Endothelial cell (in vitro differentiated cells): Measurements from ENCODE around the gene TSKS. TPM values are rescaled to one million over a fixed set of nuclear protein-coding genes. Genes with fewer than 3 reads are reported as not detected.

Experiments
- DNase-seq: peaks from one replicate; pipeline ENCODE4 v3.0.0; 2021; ENCODE audit warnings: low spot score
- H3K27ac Mint-ChIP-seq: one replicate; pipeline ENCODE4 v1.8.0; 2021; ENCODE audit warnings: mixed read lengths, inconsistent platforms; ENCODE audit not compliant: unreplicated experiment
- H3K27me3 Mint-ChIP-seq: one replicate; pipeline ENCODE4 v1.8.0; 2021; ENCODE audit warnings: mild to moderate bottlenecking, moderate library complexity, mixed read lengths, inconsistent platforms; ENCODE audit not compliant: unreplicated experiment
- H3K36me3 Mint-ChIP-seq: one replicate; pipeline ENCODE4 v1.8.0; 2021; ENCODE audit warnings: mild to moderate bottlenecking, low read depth, mixed read lengths, inconsistent platforms; ENCODE audit not compliant: unreplicated experiment
- H3K4me1 Mint-ChIP-seq: one replicate; pipeline ENCODE4 v1.8.0; 2021; ENCODE audit warnings: mild to moderate bottlenecking, mixed read lengths, inconsistent platforms; ENCODE audit not compliant: unreplicated experiment
- H3K4me3 Mint-ChIP-seq: one replicate; pipeline ENCODE4 v1.8.0; 2021; ENCODE audit warnings: mild to moderate bottlenecking, mixed read lengths, inconsistent platforms; ENCODE audit not compliant: unreplicated experiment
- H3K9me3 Mint-ChIP-seq: one replicate; pipeline ENCODE4 v1.8.0; 2021; ENCODE audit warnings: mixed read lengths, inconsistent platforms; ENCODE audit not compliant: unreplicated experiment
- total RNA-seq: library from RNA; stranded (reverse); fragmentation: NEBNext Ultra II Directional; extraction: Animal tissue kit (Norgen Biotek cat#: 25700); gene quantifications from one replicate; pipeline ENCODE4 v1.2.1, GENCODE V29; 2021; ENCODE audit not compliant: unreplicated experiment
- TF ChIP-seq, protein P1 (sequence below): fragments of 200-600 bp; sonication (generic); IDR thresholded peaks from one replicate; pipeline ENCODE4 v1.5.0; 2021; ENCODE audit warnings: antibody characterized with exemption; ENCODE audit not compliant: unreplicated experiment

TSKS gene
- total RNA-seq, 1 donor from 2014 or later = not detected

DNA sequence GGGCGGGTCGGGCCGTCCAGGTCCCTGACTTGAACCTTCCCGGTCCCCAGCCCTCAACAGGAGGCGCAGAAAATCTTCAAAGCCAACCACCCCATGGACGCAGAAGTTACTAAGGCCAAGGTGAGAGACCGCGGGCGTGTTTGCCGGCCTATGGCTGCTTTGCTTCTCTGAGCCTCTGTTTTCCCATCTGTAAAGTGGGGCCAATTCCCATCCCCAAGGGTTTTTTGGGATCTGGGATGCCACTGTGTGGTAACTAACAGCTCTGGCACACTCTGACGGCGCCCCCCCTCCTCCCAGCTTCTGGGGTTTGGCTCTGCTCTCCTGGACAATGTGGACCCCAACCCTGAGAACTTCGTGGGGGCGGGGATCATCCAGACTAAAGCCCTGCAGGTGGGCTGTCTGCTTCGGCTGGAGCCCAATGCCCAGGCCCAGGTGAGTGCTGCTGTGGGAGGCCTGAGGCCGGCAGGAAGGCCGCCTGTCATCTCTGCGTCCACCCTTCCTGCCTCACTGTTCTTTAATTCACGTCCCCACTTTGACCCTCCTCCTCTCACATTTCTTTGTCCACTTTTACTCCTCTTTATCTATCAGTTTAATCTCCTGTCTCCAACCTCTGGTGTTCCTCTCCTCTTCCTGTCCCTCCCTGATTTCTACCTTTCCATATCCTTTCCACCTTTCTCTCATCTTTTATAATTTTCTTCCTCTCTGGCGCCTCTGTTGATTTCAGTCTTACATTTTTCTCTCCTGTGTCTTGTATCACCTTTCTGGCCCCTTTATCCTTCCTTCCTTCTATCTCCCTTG lies 42.9 kb upstream of the TSKS start:
- peak overlapping the region; percentile 74 for H3K27ac Mint-ChIP-seq
- H3K27me3 Mint-ChIP-seq = peaks cover 21% of the 10 kb centered on the region
- TF ChIP-seq, protein P1, sequence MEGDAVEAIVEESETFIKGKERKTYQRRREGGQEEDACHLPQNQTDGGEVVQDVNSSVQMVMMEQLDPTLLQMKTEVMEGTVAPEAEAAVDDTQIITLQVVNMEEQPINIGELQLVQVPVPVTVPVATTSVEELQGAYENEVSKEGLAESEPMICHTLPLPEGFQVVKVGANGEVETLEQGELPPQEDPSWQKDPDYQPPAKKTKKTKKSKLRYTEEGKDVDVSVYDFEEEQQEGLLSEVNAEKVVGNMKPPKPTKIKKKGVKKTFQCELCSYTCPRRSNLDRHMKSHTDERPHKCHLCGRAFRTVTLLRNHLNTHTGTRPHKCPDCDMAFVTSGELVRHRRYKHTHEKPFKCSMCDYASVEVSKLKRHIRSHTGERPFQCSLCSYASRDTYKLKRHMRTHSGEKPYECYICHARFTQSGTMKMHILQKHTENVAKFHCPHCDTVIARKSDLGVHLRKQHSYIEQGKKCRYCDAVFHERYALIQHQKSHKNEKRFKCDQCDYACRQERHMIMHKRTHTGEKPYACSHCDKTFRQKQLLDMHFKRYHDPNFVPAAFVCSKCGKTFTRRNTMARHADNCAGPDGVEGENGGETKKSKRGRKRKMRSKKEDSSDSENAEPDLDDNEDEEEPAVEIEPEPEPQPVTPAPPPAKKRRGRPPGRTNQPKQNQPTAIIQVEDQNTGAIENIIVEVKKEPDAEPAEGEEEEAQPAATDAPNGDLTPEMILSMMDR = no peak
- no peak for DNase-seq
- H3K9me3 Mint-ChIP-seq = no peaks in the 10 kb centered on the region
- H3K4me3 Mint-ChIP-seq = peak overlapping the region; percentile 76
- H3K4me1 Mint-ChIP-seq = peaks cover 16% of the 10 kb centered on the region
- peaks cover 26% of the 10 kb centered on the region for H3K36me3 Mint-ChIP-seq

DNA sequence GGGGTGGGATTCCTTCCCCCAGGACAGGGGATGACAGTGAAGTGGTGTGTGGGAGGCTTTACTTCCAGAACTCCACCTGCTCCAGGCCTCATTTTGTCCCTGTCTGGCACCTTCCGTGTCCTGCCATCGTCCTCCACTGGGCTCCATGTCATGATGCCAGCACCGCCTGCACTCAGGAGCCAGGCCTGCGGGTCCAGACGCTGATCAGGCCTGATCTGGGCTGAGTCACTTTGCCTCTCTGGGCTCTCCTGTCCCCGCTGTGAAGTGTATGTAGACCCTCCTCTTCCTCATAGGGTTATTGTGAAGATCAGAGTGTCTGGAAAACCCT lies 40.4 kb upstream of the TSKS start:
- H3K27ac Mint-ChIP-seq = peak overlapping the region; percentile 4
- peaks cover 33% of the 10 kb centered on the region for H3K36me3 Mint-ChIP-seq
- no peaks in the 10 kb centered on the region for H3K9me3 Mint-ChIP-seq
- H3K4me1 Mint-ChIP-seq = peaks cover 11% of the 10 kb centered on the region
- H3K4me3 Mint-ChIP-seq = peak overlapping the region; percentile 44
- H3K27me3 Mint-ChIP-seq = peaks cover 23% of the 10 kb centered on the region
- no peak for DNase-seq
- TF ChIP-seq, protein P1 = no peak

DNA sequence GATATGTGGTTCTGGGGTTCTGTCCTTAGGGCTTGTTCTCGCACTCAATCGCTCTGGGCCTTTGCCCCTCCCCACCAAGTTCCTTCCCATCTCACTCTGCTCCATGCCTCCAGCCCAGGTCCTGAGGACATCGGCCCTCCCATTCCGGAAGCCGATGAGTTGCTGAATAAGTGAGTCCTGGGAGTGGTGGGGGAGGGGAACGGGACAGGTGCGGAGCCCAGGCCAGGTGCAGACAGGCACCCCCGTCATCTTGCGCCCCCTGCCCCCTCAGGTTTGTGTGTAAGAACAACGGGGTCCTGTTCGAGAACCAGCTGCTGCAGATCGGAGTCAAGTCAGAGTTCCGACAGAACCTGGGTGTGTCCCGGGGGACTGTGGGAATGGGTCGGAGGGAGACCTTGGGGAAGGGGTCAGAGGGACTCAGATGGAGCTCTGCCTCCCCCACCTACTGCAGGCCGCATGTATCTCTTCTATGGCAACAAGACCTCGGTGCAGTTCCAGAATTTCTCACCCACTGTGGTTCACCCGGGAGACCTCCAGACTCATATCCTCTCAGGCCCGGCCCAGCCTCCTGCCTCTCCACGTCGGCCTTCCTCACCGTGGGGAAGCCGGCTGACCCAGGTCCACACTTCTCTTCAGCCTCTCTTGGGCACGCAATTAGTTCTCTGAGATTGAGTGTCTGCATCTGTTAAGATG lies 39.9 kb upstream of the TSKS start:
- TF ChIP-seq, protein P1 = no peak
- Mint-ChIP-seq H3K27ac (no peak overlapping the region), H3K36me3 (peaks cover 33% of the 10 kb centered on the region)

DNA sequence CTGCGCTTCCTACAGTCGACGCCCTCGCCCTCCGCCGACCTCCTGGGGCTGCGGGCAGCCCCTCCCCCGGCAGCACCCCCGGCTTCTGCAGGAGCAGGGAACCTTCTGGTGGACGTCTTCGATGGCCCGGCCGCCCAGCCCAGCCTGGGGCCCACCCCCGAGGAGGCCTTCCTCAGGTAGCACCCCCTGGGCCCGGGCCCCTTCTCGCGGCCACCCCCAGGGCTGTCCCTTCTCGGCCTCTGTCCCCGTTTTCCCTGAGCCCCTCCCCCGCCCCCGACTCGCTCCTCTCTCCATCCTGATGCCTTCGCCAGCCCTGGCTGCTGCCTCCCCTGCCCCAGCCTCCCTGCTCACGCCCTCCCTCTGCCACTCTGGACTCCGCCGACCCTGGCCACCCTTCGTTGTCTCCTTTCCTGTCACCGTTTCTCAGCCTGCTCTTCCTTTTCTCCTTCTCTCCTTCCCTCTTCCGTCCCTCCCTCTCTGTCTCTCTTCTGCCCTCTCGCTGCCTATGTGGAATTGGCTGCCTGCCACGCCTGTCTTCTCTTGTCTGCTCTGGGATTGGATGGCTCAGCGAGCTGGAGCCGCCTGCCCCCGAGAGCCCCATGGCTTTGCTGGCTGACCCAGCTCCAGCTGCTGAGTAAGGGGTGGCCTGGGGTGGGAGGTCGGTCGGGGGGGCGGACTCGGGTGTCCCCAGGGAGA lies 39.0 kb upstream of the TSKS start:
- TF ChIP-seq, protein P1 = no peak
- Mint-ChIP-seq H3K4me1 (peaks cover 11% of the 10 kb centered on the region), H3K4me3 (no peak overlapping the region), H3K36me3 (peaks cover 30% of the 10 kb centered on the region), H3K9me3 (no peaks in the 10 kb centered on the region), H3K27me3 (peaks cover 21% of the 10 kb centered on the region), H3K27ac (no peak overlapping the region)
- DNase-seq = no peak

More for the DNA sequence above, 39.9 kb upstream of the TSKS start:
- Mint-ChIP-seq H3K9me3 (no peaks in the 10 kb centered on the region), H3K27me3 (peaks cover 23% of the 10 kb centered on the region), H3K4me3 (peak overlapping the region; percentile 44), H3K4me1 (peaks cover 11% of the 10 kb centered on the region)
- DNase-seq = no peak
